ENCODE measurements around the gene ATP9A. TPM values are rescaled to one million over a fixed set of nuclear protein-coding genes. Genes with fewer than 3 reads are reported as not detected.

The ATP9A gene
- total and polyA plus RNA-seq, 4 donors, result 2.4 to 16.7 (median 9.9) TPM

DNA sequence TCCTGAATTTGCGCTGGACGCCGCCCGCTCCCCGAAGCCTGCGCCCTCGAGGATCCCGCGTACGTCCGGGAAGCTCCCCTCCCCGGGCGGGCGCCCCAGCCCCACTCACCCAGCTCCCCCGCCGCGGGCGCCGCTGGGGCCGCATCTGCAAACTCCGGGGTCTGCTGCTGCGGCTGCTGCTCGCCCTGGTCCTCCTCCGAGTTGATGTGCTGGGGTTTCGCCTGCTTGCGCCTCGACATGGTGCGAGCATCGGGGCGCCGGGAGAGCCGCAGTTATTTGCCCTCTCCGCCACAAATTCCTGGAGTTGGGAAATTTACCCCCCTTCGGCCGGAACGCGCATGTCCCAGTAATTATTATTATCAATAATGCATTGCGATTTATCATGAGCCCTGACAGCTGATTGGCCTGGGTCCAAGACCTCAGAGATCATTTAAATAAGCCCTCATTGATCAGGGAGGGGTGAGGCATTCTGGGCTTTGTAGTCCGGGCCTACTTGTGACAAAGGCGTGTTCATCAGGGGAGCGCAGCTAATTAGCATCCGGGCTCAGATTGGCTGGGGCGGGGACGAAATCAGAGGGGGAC lies 34.1 kb upstream of the ATP9A start, which contains the start of gene SALL4:
Gene SALL4, minus strand, starts transcription at position 352 of the 582 bp plus-strand sequence. Its CDS starts 113 bp downstream, at position 239.
- H3K27ac ChIP-seq (ENCODE audit: low read depth in 1 of 2, low read length in 2 of 2), result peak within 1 kb of the TSS in 1 of 2 donors; percentile 54
- H3K9me3 ChIP-seq (ENCODE audit: control insufficient read depth in 4 of 4, low read length in 3 of 4), result no peaks in the 10 kb centered on the region
- DNase-seq (ENCODE audit: low spot score), result peak; percentile 52
- peaks cover 0 to 24% (median 14%) of the 10 kb centered on the region in 4 donors for H3K4me1 ChIP-seq (ENCODE audit: control insufficient read depth in 4 of 4, insufficient read depth in 4 of 4, low read length in 3 of 4)
- peak within 1 kb of the TSS in 1 of 2 donors; percentile 39 for H3K9ac ChIP-seq (ENCODE audit: low read depth in 1 of 2, low read length in 2 of 2)
- TF ChIP-seq FOXA2 (IDR thresholded peaks at IDR 0.05) (no peak), TAF1 (conservative IDR thresholded peaks at IDR 0.05) (no peak), EGR1 (IDR thresholded peaks at IDR 0.05; ENCODE audit: low read depth in 2 of 2) (no peak), ZBTB33 (IDR thresholded peaks at IDR 0.05) (no peak), HNF4G (IDR thresholded peaks at IDR 0.05) (no peak), JUND (IDR thresholded peaks at IDR 0.05) (no peak), RXRA (IDR thresholded peaks at IDR 0.05) (no peak), YY1 (IDR thresholded peaks at IDR 0.05) (no peak), FOXA1 (IDR thresholded peaks at IDR 0.05) (no peak), HNF4A (conservative IDR thresholded peaks at IDR 0.05) (no peak), NR2F2 (IDR thresholded peaks at IDR 0.05) (no peak), SP1 (IDR thresholded peaks at IDR 0.05) (no peak), RAD21 (IDR thresholded peaks at IDR 0.05) (no peak), MAX (IDR thresholded peaks at IDR 0.05) (no peak), GABPA (IDR thresholded peaks at IDR 0.05 in 1 of 2, conservative IDR thresholded peaks at IDR 0.05 in 1 of 2) (no peak)
- TF ChIP-seq, protein P1, sequence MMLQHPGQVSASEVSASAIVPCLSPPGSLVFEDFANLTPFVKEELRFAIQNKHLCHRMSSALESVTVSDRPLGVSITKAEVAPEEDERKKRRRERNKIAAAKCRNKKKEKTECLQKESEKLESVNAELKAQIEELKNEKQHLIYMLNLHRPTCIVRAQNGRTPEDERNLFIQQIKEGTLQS (IDR thresholded peaks at IDR 0.05), result no peak
- TF ChIP-seq, protein P2, sequence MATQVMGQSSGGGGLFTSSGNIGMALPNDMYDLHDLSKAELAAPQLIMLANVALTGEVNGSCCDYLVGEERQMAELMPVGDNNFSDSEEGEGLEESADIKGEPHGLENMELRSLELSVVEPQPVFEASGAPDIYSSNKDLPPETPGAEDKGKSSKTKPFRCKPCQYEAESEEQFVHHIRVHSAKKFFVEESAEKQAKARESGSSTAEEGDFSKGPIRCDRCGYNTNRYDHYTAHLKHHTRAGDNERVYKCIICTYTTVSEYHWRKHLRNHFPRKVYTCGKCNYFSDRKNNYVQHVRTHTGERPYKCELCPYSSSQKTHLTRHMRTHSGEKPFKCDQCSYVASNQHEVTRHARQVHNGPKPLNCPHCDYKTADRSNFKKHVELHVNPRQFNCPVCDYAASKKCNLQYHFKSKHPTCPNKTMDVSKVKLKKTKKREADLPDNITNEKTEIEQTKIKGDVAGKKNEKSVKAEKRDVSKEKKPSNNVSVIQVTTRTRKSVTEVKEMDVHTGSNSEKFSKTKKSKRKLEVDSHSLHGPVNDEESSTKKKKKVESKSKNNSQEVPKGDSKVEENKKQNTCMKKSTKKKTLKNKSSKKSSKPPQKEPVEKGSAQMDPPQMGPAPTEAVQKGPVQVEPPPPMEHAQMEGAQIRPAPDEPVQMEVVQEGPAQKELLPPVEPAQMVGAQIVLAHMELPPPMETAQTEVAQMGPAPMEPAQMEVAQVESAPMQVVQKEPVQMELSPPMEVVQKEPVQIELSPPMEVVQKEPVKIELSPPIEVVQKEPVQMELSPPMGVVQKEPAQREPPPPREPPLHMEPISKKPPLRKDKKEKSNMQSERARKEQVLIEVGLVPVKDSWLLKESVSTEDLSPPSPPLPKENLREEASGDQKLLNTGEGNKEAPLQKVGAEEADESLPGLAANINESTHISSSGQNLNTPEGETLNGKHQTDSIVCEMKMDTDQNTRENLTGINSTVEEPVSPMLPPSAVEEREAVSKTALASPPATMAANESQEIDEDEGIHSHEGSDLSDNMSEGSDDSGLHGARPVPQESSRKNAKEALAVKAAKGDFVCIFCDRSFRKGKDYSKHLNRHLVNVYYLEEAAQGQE (IDR thresholded peaks at IDR 0.05), result no peak
- TF ChIP-seq, protein P3, sequence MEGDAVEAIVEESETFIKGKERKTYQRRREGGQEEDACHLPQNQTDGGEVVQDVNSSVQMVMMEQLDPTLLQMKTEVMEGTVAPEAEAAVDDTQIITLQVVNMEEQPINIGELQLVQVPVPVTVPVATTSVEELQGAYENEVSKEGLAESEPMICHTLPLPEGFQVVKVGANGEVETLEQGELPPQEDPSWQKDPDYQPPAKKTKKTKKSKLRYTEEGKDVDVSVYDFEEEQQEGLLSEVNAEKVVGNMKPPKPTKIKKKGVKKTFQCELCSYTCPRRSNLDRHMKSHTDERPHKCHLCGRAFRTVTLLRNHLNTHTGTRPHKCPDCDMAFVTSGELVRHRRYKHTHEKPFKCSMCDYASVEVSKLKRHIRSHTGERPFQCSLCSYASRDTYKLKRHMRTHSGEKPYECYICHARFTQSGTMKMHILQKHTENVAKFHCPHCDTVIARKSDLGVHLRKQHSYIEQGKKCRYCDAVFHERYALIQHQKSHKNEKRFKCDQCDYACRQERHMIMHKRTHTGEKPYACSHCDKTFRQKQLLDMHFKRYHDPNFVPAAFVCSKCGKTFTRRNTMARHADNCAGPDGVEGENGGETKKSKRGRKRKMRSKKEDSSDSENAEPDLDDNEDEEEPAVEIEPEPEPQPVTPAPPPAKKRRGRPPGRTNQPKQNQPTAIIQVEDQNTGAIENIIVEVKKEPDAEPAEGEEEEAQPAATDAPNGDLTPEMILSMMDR (IDR thresholded peaks at IDR 0.05; ENCODE audit: low read depth, low read length, missing input control), result no peak
- peak within 1 kb of the TSS; percentile 61 to 76 (median 67) for H3K4me3 ChIP-seq (ENCODE audit: low read depth in 1 of 3, low read length in 3 of 3)
- 23% methylated on average over 44 of the region's 44 CpGs for WGBS
- H3K36me3 ChIP-seq (ENCODE audit: control insufficient read depth in 4 of 4, insufficient read depth in 3 of 4, low read depth in 1 of 4, low read length in 3 of 4), result no peaks in the 10 kb centered on the region
- no peaks in the 10 kb centered on the region for H3K27me3 ChIP-seq (ENCODE audit: control insufficient read depth in 4 of 4, insufficient read depth in 4 of 4, low read length in 3 of 4)

All from liver (tissue), 9 donors.